Esophagus mucosa (tissue), 1 donor: ENCODE results near the gene BSG. TPM values are rescaled to one million over a fixed set of nuclear protein-coding genes. Genes with fewer than 3 reads are reported as not detected.
"Not testable (repeated sequence)": the region's sequence is repeated elsewhere in the genome, so short reads cannot be mapped to it uniquely, and the experiment has no call there.

ENCODE experiments used
- ATAC-seq: fragments of 200-7000 bp; cut with Tn5 transposase; one replicate; pipeline ENCODE4 v1.9.1; 2020
- total RNA-seq: library from RNA; stranded (reverse); gene quantifications from one replicate; pipeline ENCODE4 v1.2.4, GENCODE V29; 2023
- donor health status: DM: yes; HTN: yes; CAD: no.

The BSG gene
- total RNA-seq, 1 donor from 2014 or later, result 320 TPM

DNA sequence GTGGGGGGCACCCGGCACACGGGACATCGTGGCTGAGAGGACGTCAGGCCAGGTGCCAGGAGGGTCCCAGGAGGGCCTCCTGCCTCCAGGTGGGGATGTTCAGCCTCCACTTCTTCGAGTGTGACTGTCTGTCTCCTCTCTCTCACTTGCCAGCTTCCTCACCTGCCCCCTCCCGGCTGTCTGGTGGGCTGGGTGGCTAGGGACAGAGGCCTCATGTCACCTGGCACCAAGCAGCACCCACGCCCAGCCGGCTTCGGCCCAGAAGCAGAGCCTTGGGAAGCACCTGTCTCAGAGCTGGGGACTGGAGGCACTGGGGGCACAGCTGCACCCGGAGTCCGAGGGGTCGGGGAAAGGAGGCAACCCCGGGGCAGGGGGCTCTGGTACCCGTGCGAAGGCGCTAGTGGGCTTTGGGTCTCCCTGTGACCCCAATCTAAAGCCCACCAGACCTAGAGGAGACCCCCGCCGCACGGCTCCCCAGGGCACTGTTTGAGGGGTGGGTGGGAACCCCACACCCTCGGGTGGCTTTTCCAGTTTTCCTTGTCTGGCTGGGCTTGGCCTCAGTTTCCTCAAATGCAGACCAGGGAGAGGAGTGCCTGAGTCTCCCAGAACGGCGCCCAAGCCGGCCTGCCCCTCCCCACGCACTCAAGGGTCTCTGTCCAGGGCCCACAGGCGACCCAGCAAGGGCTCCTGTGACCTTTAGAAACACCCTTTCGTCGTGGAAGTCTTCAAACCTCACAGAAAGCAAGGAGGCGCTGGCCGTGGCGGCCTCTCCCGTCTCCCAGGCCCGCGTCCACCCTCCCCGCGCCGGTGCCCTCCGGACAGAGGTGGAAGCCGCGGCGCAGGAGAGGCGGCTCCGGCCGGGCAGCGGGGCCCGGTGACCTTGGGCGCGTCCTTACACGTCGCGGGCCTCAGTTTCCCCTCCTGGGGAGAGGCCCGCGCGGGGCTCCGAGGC is 16.6 kb downstream of the BSG start:
- ATAC-seq, result no peak

DNA sequence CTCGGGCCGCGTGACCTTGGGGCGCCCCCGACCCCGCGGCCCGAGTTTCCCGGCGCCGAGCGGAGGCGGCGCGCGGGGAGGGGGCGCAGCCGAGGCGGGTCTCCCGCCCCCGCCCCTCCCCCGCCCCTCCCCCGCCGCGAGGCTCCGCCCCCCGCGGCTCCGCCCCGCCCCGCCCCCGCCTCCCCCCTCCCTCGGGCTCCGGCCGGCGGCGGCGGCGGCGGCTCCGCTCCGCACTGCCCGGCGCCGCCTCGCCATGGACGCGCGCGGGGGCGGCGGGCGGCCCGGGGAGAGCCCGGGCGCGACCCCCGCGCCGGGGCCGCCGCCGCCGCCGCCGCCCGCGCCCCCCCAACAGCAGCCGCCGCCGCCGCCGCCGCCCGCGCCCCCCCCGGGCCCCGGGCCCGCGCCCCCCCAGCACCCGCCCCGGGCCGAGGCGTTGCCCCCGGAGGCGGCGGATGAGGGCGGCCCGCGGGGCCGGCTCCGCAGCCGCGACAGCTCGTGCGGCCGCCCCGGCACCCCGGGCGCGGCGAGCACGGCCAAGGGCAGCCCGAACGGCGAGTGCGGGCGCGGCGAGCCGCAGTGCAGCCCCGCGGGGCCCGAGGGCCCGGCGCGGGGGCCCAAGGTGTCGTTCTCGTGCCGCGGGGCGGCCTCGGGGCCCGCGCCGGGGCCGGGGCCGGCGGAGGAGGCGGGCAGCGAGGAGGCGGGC is 17.4 kb downstream of the BSG start, which contains the start of gene HCN2:
HCN2 (plus strand) TSS at position 189 of the 703 bp plus-strand sequence; CDS start at position 254, 65 bp downstream.
- ATAC-seq, result no peak

- ATAC-seq, result no peak
Observed at GRCh38 chr19:590396-590745, 18.0 kb downstream of the BSG start.

DNA sequence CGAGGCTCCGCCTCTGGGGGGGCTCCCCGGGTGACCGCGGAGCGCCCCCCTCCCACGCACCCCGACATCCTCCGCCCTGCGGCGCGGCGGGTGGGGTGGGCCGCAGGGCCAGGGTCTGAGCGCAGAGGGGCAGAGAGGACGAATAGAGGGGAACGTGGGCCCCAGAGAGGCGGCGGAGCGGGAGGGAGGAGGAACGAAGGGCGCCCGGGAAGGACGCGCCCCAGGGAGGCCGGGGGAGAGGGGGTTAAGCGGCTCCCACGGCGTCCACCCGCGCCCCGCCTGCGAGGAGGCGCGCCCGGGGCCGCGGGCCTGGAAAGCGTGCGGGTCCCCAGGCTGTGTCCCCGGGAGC is 18.3 kb downstream of the BSG start:
- ATAC-seq, result no peak

GRCh38 chr19:591099-591958 is 18.9 kb downstream of the BSG start:
- ATAC-seq, result peak; percentile 16

DNA sequence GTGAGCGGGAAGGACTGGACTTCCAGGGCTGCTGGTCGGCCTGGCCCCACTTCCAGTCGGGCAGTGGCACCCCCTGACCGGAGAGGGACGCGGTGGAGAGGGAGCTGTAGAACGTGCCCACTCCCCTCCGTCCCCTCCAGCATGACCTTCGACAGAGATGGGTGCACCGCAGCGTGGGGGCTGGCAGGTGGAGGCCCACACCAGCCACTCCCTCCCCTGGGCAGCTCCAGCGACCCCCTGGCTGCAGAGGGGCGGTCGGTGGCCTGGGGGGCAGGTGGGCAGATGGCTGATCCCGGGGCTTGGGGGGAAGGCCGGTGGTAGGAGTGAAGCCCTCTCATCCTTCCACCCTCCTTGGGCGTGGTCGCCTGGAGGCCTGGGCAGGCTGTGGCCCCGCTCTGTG is 19.7 kb downstream of the BSG start:
- no peak for ATAC-seq

GRCh38 chr19:593055-593454 is 20.7 kb downstream of the BSG start:
- ATAC-seq, result no peak

- ATAC-seq, result no peak
Observed at GRCh38 chr19:593505-593904, 21.1 kb downstream of the BSG start.

DNA sequence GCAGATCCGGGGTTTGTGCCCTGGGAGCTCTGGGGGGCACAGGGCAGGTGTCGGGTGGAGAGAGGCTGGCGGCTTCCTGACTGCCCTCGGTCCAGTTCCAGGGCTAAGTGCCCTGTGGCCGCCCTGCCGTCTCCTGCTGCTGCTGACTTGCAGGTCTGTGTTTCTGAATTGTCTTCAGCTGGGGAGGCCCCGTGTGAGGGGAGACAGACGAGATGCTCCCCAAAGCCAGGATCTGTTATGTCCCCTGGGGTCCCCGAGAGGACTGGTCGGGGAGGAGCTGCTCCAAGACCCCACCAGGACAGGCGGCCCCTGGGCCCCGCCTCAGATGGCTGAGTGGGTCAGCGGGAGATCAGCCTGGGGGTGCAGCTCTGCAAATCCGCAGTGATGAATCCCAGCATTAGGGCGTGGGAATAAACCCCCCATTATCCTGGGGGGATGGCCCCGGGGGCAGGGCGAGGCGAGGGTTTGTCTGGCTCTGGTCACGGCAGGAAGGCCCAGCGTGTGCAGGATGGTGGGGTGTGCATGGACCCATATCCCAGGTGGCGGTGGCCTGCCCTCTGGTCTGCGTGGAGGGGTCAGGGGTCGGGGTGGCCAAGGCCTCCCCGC is 22.0 kb downstream of the BSG start:
- ATAC-seq, result no peak

GRCh38 chr19:595326-596262 is 23.2 kb downstream of the BSG start:
- no peak for ATAC-seq

- no peak for ATAC-seq
Observed at GRCh38 chr19:596263-596655, 23.9 kb downstream of the BSG start.

- ATAC-seq, result no peak
Observed at GRCh38 chr19:597406-598315, 25.3 kb downstream of the BSG start.

GRCh38 chr19:601310-601709 is 28.9 kb downstream of the BSG start:
- no peak for ATAC-seq

DNA sequence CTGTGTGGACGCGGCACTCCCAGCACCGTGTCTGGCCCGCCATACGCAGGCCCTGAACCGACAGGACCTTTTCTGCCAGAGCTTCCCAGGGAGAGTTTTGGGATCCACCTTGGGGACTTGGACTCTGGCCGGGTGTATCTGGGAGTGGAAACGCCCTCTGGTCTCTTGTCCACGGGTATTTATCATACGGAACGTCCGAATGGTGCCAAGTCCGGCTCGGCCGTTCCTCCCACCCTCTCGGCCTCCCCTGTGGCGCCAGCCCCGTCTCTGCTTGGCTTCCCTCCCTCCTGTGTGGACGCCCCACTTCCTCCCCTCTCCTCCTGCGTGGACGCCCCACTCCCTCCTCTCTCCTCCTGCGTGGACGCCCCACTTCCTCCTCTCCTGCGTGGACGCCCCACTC is 29.4 kb downstream of the BSG start:
- ATAC-seq, result no peak

GRCh38 chr19:602391-603301 is 30.2 kb downstream of the BSG start:
- ATAC-seq, result no peak

- not testable (repeated sequence) for ATAC-seq
Observed at GRCh38 chr19:603302-603639, 30.9 kb downstream of the BSG start.

DNA sequence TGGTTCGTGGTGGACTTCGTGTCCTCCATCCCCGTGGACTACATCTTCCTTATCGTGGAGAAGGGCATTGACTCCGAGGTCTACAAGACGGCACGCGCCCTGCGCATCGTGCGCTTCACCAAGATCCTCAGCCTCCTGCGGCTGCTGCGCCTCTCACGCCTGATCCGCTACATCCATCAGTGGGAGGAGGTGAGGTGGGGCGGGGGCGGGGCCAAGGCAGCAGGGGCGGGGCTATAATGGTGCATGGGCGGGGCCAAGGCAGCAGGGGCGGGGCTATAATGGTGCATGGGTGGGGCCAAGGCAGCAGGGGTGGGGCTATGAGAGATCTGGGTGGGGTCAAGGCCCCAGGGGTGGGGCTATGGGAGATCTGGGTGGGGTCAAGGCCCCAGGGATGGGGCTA is 31.4 kb downstream of the BSG start:
- ATAC-seq, result not testable (repeated sequence)

- ATAC-seq, result peak; percentile 40
Observed at GRCh38 chr19:604355-604754, 32.0 kb downstream of the BSG start.
